ENCODE measurements around the gene ST8SIA1.

Gene ST8SIA1

GRCh38 chr12:22283508-22283907, 51.0 kb downstream of the ST8SIA1 start:
- DNase-seq (ENCODE audit: low spot score) = no peak

GRCh38 chr12:22283006-22283506, 51.5 kb downstream of the ST8SIA1 start:
- DNase-seq (ENCODE audit: low spot score) = peak; percentile 56

- peak; percentile 63 for DNase-seq (ENCODE audit: low spot score)
These were observed 52.2 kb downstream of the ST8SIA1 start for GRCh38 chr12:22282283-22282682.

DNA sequence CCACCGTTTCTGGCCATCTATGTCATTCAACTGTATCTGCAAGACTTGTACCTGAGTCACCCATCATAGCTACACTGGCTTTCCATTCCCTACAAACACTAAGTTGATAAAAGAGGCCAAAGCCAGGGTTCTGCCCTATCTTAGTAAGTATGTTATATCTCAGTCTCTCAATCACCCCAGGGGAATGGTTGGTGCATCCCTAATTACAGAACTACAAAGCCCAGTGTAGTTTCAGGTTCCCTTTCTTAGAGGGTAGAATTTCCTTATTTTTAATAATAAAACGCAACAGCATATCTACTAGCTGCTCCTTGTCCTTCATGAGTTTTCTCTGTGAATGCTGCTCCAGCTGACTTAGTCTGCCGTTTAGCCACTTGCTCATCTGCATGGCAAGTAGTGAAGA, 57.6 kb downstream of the ST8SIA1 start:
- no peak for DNase-seq (ENCODE audit: low spot score)

DNA sequence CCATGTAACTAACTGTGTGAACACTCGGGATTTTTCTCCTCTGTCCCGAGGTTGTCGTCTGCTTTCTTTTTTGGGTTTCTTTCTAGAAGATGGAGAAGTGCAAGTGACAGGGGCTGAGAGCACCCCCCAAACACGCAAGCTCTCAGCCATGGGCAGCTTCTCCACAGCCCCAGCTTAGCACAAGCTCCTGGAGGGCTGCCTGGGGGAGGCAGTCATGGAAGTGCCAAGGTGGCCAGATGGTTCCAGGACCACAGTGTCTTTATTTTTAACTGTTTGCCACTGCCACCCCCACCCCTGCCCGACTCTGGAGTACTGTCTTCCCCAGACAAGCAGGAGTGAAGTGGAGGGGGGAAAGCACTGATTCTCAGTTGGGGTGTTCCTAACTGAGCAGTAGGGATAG, 58.2 kb downstream of the ST8SIA1 start:
- no peak for DNase-seq (ENCODE audit: low spot score)

- DNase-seq (ENCODE audit: low spot score) = peak; percentile 90
These were observed 58.7 kb downstream of the ST8SIA1 start for GRCh38 chr12:22275843-22276242.

GRCh38 chr12:22272335-22273151, 62.0 kb downstream of the ST8SIA1 start:
- DNase-seq (ENCODE audit: low spot score) = no peak

GRCh38 chr12:22271023-22271422, 63.5 kb downstream of the ST8SIA1 start:
- peak; percentile 62 for DNase-seq (ENCODE audit: low spot score)

DNA sequence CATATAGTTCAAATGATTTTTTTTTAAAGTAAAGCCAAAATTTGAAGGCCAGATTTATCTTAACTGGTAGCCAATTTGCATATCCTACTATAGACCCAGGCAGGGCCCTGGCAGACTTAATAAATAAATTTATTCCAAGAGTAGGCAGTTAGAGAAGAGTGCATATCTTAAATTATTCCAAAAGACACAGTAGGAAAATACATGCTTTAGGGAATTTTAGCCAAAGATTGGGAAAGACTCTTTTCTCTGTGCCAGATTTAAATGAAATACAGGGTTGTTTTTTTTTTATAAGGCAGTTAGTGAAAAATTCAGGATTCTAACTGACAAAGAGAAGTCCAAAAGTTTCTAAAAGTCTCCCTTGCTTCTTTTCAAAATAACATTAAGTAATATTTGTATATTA, 65.5 kb downstream of the ST8SIA1 start:
- DNase-seq (ENCODE audit: low spot score) = no peak

DNA sequence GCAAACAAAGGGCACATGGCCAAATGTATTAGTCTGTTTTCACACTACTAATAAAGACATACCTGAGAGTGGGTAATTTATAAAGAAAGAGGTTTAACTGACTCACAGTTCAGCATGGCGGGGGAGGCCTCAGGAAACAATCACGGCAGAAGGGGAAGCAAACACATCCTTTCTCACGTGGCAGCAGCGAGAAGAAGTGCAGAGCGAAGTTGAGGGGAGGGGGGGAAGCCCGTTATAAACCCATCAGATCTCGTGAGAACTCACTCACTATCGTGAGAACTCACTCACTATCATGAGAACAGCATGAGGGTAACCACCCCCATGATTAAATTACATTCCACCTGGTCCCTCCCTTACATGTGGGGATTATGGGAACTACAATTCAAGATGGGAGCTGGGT, 66.1 kb downstream of the ST8SIA1 start:
- no peak for DNase-seq (ENCODE audit: low spot score)

GRCh38 chr12:22266101-22266500, 68.4 kb downstream of the ST8SIA1 start:
- no peak for DNase-seq (ENCODE audit: low spot score)

GRCh38 chr12:22264380-22264779, 70.1 kb downstream of the ST8SIA1 start:
- DNase-seq (ENCODE audit: low spot score) = no peak

DNA sequence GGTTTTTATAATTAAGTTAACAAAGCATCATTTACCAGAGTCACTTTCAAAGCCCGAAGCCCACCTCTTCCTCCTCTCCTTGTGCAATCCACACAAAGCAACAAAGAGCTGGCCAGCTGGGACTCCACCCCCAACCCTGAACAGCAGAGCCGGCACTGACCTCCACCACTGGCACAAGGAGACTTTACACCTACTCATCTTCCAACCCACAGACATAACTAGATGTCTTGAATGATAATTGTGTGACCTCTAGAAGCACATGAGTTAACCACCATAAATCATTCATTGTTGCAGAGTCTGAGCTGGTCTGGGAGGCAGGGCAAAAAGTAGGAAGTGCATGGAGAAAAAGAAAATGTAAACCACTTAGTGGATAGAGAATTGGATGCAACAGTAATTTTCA, 72.2 kb downstream of the ST8SIA1 start:
- no peak for DNase-seq (ENCODE audit: low spot score)

DNA sequence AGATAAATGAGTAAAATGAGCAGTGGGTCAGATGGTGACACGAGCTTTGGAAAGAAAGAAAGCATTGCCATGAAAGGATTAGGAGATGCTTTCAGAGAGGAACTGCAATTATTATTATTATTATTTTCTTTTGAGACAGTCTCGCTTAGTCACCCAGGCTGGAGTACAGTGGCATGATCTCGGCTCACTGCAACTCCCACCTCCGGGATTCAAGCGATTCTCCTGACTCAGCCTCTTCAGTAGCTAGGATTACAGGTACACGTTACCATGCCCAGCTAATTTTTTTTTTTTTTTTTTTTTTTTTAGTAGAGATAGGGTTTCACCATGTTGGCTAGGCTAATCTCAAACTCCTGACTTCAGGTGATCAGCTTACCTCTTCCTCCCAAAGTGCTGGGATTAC, 77.4 kb downstream of the ST8SIA1 start:
- DNase-seq (ENCODE audit: low spot score) = no peak

- DNase-seq (ENCODE audit: low spot score) = no peak
These were observed 77.9 kb downstream of the ST8SIA1 start for GRCh38 chr12:22256605-22257004.

- no peak for DNase-seq (ENCODE audit: low spot score)
These were observed 78.5 kb downstream of the ST8SIA1 start for GRCh38 chr12:22256041-22256441.

GRCh38 chr12:22255097-22255496, 79.4 kb downstream of the ST8SIA1 start:
- no peak for DNase-seq (ENCODE audit: low spot score)

- DNase-seq (ENCODE audit: low spot score) = no peak
These were observed 80.0 kb downstream of the ST8SIA1 start for GRCh38 chr12:22254478-22254877.

DNA sequence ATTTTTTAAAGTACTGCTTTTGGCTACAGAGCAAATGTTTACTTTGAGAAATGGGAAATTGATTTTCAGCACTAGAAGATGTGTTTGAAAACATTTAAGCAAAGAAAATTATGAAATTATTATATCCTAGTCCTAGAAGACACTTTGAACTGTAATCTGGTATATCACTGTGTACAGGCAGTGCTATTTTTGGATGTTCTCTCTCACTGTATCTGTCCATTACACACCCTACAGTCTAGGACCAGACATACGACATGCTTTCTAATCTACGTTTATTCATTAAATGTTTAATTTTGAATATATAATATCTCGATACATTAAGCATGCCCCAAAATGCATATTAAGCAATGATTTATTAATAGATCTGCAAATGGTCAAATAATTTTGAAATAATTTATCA, 82.5 kb downstream of the ST8SIA1 start:
- no peak for DNase-seq (ENCODE audit: low spot score)

GRCh38 chr12:22250762-22251161, 83.7 kb downstream of the ST8SIA1 start:
- DNase-seq (ENCODE audit: low spot score) = no peak

- no peak for DNase-seq (ENCODE audit: low spot score)
These were observed 85.9 kb downstream of the ST8SIA1 start for GRCh38 chr12:22248571-22249115.

DNA sequence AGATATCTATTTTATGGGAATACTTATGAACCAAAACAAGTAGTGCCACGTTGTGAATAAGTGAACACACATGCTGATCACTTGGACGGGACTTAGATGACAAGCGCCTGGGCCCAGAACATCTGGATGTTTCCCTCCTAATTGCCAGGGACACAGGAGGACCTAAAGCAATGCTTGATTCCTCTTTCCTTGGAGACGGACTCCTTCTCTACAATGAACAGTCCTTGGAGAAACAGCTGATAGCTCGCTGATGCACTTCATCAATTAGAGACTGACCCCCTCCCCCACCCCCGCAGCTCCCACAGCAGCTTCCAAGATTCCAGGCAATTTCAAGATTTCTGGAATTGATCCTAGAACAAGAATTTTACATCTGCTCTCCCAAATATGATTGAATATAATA, 86.4 kb downstream of the ST8SIA1 start:
- no peak for DNase-seq (ENCODE audit: low spot score)

- no peak for DNase-seq (ENCODE audit: low spot score)
These were observed 88.2 kb downstream of the ST8SIA1 start for GRCh38 chr12:22246217-22246846.

All from GM03348 (cell line).